GM06990 (cell line): Measurements from ENCODE around the gene SIN3B.

Experiments
- DNase-seq: peaks from one replicate; pipeline ENCODE4 v3.0.0-alpha.2; 2011; ENCODE audit not compliant: insufficient read length; ENCODE audit errors: extremely low read depth
- H3K27me3 ChIP-seq: replicated peaks from 2 replicates; pipeline ENCODE4 v1.6.0; 2011; ENCODE audit warnings: low read length; ENCODE audit not compliant: control insufficient read depth, insufficient read depth
- H3K36me3 ChIP-seq: 2 replicates; pipeline ENCODE4 v1.5.1; 2011; ENCODE audit warnings: low read length; ENCODE audit not compliant: control insufficient read depth, insufficient read depth
- H3K4me3 ChIP-seq: replicated peaks from 2 replicates; pipeline ENCODE4 v1.5.1; 2011; ENCODE audit warnings: low read depth, mild to moderate bottlenecking, control low read depth, low read length
- TF ChIP-seq, protein P1 (sequence below): IDR thresholded peaks from 2 replicates; pipeline ENCODE4 v1.5.1; 2011; ENCODE audit warnings: low read length, control low read depth, mild to moderate bottlenecking, inconsistent platforms; ENCODE audit not compliant: insufficient read depth, poor library complexity, severe bottlenecking

Gene SIN3B

DNA sequence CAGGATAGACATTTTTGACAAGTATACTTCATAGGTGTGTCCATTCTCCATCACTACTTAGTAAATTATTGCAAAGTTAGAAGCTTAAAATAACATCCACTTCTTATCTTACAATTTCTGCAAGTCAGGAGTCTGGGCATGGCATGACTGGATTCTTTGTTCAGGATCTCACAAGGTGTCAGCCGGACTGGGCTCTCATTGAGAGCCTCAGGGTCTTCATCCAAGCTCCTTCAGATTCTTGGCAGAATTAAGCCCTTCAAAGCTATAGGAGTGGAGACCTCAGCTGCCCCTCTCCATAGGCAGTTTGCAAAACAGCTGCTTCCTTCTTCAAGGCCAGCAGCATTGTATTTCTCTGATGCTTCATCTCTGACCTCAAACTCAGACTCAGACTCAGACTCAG is 9.1 kb upstream of the SIN3B start:
- no peak for DNase-seq
- Histone ChIP-seq H3K4me3 (no peak overlapping the region), H3K27me3 (no peaks in the 10 kb centered on the region), H3K36me3 (no peaks in the 10 kb centered on the region)
- TF ChIP-seq, protein P1, sequence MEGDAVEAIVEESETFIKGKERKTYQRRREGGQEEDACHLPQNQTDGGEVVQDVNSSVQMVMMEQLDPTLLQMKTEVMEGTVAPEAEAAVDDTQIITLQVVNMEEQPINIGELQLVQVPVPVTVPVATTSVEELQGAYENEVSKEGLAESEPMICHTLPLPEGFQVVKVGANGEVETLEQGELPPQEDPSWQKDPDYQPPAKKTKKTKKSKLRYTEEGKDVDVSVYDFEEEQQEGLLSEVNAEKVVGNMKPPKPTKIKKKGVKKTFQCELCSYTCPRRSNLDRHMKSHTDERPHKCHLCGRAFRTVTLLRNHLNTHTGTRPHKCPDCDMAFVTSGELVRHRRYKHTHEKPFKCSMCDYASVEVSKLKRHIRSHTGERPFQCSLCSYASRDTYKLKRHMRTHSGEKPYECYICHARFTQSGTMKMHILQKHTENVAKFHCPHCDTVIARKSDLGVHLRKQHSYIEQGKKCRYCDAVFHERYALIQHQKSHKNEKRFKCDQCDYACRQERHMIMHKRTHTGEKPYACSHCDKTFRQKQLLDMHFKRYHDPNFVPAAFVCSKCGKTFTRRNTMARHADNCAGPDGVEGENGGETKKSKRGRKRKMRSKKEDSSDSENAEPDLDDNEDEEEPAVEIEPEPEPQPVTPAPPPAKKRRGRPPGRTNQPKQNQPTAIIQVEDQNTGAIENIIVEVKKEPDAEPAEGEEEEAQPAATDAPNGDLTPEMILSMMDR = no peak

- no peaks in the 10 kb centered on the region for H3K36me3 ChIP-seq
- DNase-seq = no peak
- H3K4me3 ChIP-seq = no peak overlapping the region
- TF ChIP-seq, protein P1 = no peak
- H3K27me3 ChIP-seq = no peaks in the 10 kb centered on the region
Observed at GRCh38 chr19:16821081-16821480, 8.1 kb upstream of the SIN3B start.

- no peak overlapping the region for H3K4me3 ChIP-seq
- no peak for DNase-seq
- H3K27me3 ChIP-seq = no peaks in the 10 kb centered on the region
- TF ChIP-seq, protein P1 = no peak
- no peaks in the 10 kb centered on the region for H3K36me3 ChIP-seq
Observed at GRCh38 chr19:16822648-16823047, 6.5 kb upstream of the SIN3B start.

DNA sequence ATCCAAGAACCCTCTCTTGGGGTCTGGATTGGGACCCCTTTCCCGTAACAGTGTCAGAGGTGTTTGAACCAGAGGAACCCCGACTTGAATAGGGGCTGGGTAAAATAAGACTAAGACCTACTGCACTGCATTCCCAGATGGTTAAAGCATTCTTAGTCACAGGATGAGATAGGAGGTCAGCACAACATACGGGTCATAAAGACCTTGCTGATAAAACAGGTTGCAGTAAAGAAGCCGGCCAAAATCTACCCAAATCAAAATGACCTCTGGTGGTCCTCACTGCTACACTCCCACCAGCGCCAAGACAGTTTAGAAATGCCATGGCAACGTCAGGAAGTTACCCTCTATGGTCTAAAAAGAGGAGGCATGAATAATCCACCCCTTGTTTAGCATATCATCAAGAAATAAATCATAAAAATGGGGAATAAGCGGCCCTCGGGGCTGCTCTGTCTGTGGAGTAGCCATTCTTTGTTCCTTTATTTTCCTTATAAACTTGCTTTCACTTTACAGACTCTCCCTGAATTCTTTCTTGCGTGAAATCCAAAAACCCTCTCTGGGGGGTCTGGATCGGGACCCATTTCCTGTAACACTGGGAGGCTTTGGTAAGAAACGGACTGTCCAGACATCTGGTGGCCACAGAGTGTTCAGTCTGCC is 4.4 kb upstream of the SIN3B start:
- TF ChIP-seq, protein P1 = no peak
- no peak overlapping the region for H3K4me3 ChIP-seq
- DNase-seq = no peak
- H3K27me3 ChIP-seq = no peaks in the 10 kb centered on the region
- H3K36me3 ChIP-seq = no peaks in the 10 kb centered on the region

- DNase-seq = no peak
- no peak overlapping the region for H3K4me3 ChIP-seq
Observed at GRCh38 chr19:16825312-16826052, 3.7 kb upstream of the SIN3B start.

More at GRCh38 chr19:16825312-16826052, 3.7 kb upstream of the SIN3B start:
- Histone ChIP-seq H3K36me3 (no peaks in the 10 kb centered on the region), H3K27me3 (no peaks in the 10 kb centered on the region)
- TF ChIP-seq, protein P1 = no peak
